Parathyroid adenoma (tissue), 2 donors: Measurements from ENCODE around the gene SPEG.

Experiments
- H2AFZ ChIP-seq: fragments of 300-600 bp; sonication (generic); one replicate; pipeline ENCODE4 v1.7.0; 2017; ENCODE audit warnings: antibody characterized with exemption, mild to moderate bottlenecking
- H3K27ac ChIP-seq: fragments of 300-600 bp; sonication (generic); one replicate; pipeline ENCODE4 v1.7.0; 2017
- H3K27me3 ChIP-seq: fragments of 300-600 bp; sonication (generic); one replicate; pipeline ENCODE4 v1.7.0; 2017; ENCODE audit warnings: low read length; ENCODE audit not compliant: control insufficient read depth, insufficient read depth
- H3K36me3 ChIP-seq: fragments of 300-600 bp; sonication (generic); one replicate; pipeline ENCODE4 v1.7.0; 2017; ENCODE audit warnings: low read length; ENCODE audit not compliant: control insufficient read depth, insufficient read depth
- H3K4me1 ChIP-seq: fragments of 300-600 bp; sonication (generic); one replicate; pipeline ENCODE4 v1.7.0; 2017; ENCODE audit warnings: control low read depth
- H3K4me2 ChIP-seq: fragments of 300-600 bp; sonication (generic); one replicate; pipeline ENCODE4 v1.7.0; 2017; ENCODE audit warnings: low read length
- H3K4me3 ChIP-seq: fragments of 300-600 bp; sonication (generic); one replicate; pipeline ENCODE4 v1.7.0; 2017; ENCODE audit warnings: low read depth, low read length
- H3K79me2 ChIP-seq: fragments of 300-600 bp; sonication (generic); one replicate; pipeline ENCODE4 v1.7.0; 2017; ENCODE audit warnings: control low read depth
- H3K9ac ChIP-seq: fragments of 300-600 bp; sonication (generic); one replicate; pipeline ENCODE4 v1.7.0; 2017; ENCODE audit warnings: mild to moderate bottlenecking
- H3K9me3 ChIP-seq: fragments of 300-600 bp; sonication (generic); one replicate; pipeline ENCODE4 v1.7.0; 2017; ENCODE audit warnings: low read length; ENCODE audit not compliant: control insufficient read depth
- TF ChIP-seq, protein P1 (sequence below): fragments of 300-600 bp; sonication (generic); IDR thresholded peaks from one replicate; pipeline ENCODE4 v1.7.0; 2017; ENCODE audit warnings: antibody characterized with exemption, mild to moderate bottlenecking
- donor health status: primary hyperparathyroidism.

The SPEG gene

DNA sequence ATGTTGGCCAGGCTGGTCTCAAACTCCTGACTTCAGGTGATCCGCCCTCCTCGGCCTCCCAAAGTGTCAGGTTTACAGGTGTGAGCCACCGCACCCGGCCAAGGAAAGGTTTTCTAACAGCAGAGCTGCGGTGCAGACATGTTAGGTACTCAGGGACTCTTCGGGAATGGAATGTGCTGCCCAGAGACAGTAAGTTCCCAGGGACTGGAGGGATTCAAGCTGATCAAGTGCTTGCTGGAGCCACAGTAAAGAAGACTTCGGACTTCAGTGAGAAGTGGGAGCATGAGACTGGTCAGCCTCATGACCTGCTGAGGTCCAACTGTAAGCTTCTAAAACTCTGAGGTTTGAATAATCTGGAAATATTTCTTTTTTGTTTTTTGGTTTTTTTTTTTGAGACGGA is 24.3 kb upstream of the SPEG start:
- Histone ChIP-seq H3K79me2 (no peaks in the 10 kb centered on the region), H3K4me2 (no peak overlapping the region), H3K36me3 (no peaks in the 10 kb centered on the region), H3K9me3 (no peaks in the 10 kb centered on the region), H3K27ac (no peak overlapping the region), H3K9ac (no peak overlapping the region), H2AFZ (no peak overlapping the region), H3K4me1 (no peaks in the 10 kb centered on the region), H3K4me3 (no peak overlapping the region), H3K27me3 (no peaks in the 10 kb centered on the region)
- TF ChIP-seq, protein P1, sequence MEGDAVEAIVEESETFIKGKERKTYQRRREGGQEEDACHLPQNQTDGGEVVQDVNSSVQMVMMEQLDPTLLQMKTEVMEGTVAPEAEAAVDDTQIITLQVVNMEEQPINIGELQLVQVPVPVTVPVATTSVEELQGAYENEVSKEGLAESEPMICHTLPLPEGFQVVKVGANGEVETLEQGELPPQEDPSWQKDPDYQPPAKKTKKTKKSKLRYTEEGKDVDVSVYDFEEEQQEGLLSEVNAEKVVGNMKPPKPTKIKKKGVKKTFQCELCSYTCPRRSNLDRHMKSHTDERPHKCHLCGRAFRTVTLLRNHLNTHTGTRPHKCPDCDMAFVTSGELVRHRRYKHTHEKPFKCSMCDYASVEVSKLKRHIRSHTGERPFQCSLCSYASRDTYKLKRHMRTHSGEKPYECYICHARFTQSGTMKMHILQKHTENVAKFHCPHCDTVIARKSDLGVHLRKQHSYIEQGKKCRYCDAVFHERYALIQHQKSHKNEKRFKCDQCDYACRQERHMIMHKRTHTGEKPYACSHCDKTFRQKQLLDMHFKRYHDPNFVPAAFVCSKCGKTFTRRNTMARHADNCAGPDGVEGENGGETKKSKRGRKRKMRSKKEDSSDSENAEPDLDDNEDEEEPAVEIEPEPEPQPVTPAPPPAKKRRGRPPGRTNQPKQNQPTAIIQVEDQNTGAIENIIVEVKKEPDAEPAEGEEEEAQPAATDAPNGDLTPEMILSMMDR, result no peak

- Histone ChIP-seq H3K27me3 (no peaks in the 10 kb centered on the region), H3K79me2 (no peaks in the 10 kb centered on the region), H3K27ac (no peak overlapping the region), H3K9ac (no peak overlapping the region), H3K4me1 (no peaks in the 10 kb centered on the region), H3K9me3 (no peaks in the 10 kb centered on the region), H3K4me2 (no peak overlapping the region), H3K4me3 (no peak overlapping the region), H3K36me3 (no peaks in the 10 kb centered on the region), H2AFZ (no peak overlapping the region)
- TF ChIP-seq, protein P1, result no peak
Measured at GRCh38 chr2:219414857-219415256, 19.8 kb upstream of the SPEG start.

DNA sequence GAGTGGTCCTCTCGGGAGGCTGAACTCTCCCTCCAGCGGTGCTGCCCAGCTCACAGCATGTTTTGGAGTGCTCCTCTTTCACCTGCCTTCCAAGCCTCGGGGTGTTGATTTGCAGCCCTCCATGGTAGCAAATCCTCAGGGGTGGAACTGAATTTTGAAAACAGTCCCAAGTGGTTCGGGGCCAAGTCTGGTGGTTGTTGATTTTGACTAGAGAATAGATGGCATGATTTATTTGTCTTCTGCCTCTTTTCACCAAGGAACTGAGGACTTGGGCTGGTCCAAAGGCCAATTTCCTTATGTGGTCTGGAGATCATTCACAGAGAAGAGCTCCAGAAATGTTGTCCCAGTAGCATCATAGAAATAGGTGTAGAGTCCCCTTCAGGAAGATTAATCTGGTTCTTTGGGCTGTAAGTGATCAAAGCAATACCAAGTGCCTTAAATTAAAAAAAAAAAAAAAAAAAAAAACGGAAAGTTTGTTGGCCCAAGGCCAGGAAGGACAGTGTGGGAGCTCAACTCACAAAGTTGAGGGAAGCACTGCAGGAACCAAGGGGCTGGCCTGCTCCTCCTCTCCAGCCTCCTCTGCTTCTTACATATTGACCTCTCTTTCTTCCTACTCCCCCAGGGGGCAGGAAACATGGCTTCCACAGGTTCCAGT is 18.9 kb upstream of the SPEG start:
- Histone ChIP-seq H3K4me2 (no peak overlapping the region), H3K27ac (no peak overlapping the region)

GRCh38 chr2:219416235-219416602 is 18.4 kb upstream of the SPEG start:
- Histone ChIP-seq H3K27ac (no peak overlapping the region), H3K9me3 (no peaks in the 10 kb centered on the region), H3K9ac (no peak overlapping the region), H3K4me2 (no peak overlapping the region), H3K4me3 (no peak overlapping the region), H3K36me3 (no peaks in the 10 kb centered on the region), H3K27me3 (no peaks in the 10 kb centered on the region), H3K4me1 (no peaks in the 10 kb centered on the region), H3K79me2 (no peaks in the 10 kb centered on the region), H2AFZ (no peak overlapping the region)
- TF ChIP-seq, protein P1, result no peak

More for the DNA sequence above, 18.9 kb upstream of the SPEG start:
- TF ChIP-seq, protein P1, result no peak
- H3K27me3 ChIP-seq, result no peaks in the 10 kb centered on the region
- H2AFZ ChIP-seq, result no peak overlapping the region
- H3K4me3 ChIP-seq, result no peak overlapping the region
- H3K79me2 ChIP-seq, result no peaks in the 10 kb centered on the region
- H3K36me3 ChIP-seq, result no peaks in the 10 kb centered on the region
- no peaks in the 10 kb centered on the region for H3K9me3 ChIP-seq
- H3K4me1 ChIP-seq, result no peaks in the 10 kb centered on the region
- H3K9ac ChIP-seq, result no peak overlapping the region

- Histone ChIP-seq H3K9ac (no peak overlapping the region), H3K27me3 (no peaks in the 10 kb centered on the region), H3K4me1 (no peaks in the 10 kb centered on the region), H3K4me2 (no peak overlapping the region), H3K9me3 (no peaks in the 10 kb centered on the region), H3K27ac (no peak overlapping the region), H3K36me3 (no peaks in the 10 kb centered on the region), H3K79me2 (no peaks in the 10 kb centered on the region), H2AFZ (no peak overlapping the region), H3K4me3 (no peak overlapping the region)
- TF ChIP-seq, protein P1, result no peak
Measured at GRCh38 chr2:219416938-219417337, 17.7 kb upstream of the SPEG start.
